Renal pelvis (tissue), 12 donors: Measurements from ENCODE around the gene NEU2. TPM values are rescaled to one million over a fixed set of nuclear protein-coding genes. Genes with fewer than 3 reads are reported as not detected.

Source experiments
- DNase-seq: peaks from one replicate; pipeline ENCODE4 v3.0.0-alpha.2; 2013
- long read RNA-seq, 16 experiments: transcript quantifications; one replicate each; lab custom pipeline, GENCODE V29; 2026
- polyA plus RNA-seq, 3 donors: library from polyadenylated mRNA; unstranded; fragments of 120-200 nt; gene quantifications; one replicate each; pipeline ENCODE4 v1.2.1, GENCODE V29; 2013; ENCODE audit not compliant: insufficient read length in 3 of 3

Gene NEU2
- polyA plus RNA-seq, result not detected
- long read RNA-seq, donor 1, result 0 reads
- long read RNA-seq, donor 2, result 0 reads
- long read RNA-seq, donor 3, result 0 reads
- long read RNA-seq, donor 4, result 0 reads
- long read RNA-seq, donor 5, result 0 reads
- long read RNA-seq, donor 6, result 0 reads
- long read RNA-seq, donor 7, result 0 reads
- long read RNA-seq, donor 8, result 0 reads
- long read RNA-seq, donor 9, result 0 reads
- long read RNA-seq, donor 10, result 0 reads
- long read RNA-seq, donor 11, result 0 reads
- long read RNA-seq, donor 12, result 0 reads
- long read RNA-seq, donor 13, result 0 reads
- long read RNA-seq, donor 14, result 0 reads
- long read RNA-seq, donor 15, result 0 reads
- long read RNA-seq, donor 16, result 0 reads

- DNase-seq, result no peak
Observed at GRCh38 chr2:233032551-233033320, at the start of gene NEU2. NEU2 (plus strand) TSS chr2:233032672; CDS start chr2:233032672, 0 bp downstream.

DNA sequence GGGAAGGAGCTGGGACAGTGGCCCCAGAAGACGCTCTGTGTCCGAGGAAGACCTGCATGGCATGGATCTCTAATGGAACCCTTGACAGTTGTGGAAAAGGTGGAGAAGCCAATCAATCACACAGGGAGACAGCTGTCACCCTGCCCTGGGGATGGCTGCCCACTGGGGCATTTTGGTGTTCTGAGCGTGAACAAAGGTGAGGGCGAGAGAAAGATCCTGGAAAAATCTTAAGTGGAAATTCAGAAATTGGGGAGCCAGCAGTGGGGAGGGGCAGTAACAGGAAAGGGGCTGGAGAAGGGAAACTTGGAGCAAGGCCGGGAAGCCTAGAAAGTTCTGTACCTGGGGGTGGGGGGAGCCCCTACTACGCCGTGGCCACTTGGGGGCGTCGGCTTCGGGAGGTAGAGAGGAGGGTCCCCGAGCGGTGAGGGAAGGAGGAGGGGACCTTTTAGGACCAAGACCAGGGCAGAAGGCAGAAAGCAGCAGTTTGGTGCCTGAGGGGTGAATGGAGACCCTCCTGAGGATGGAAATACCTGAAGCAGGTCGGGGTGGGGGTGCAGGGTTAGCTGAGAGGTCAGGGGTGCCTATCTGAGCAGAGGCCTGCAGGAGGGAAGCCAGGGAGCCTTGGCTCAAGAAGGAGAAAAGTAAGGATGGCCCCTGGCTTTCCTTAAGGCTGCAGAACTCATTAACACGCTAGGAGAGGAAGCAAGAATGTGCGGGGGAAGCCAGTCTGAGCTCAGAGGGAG, 49.4 kb upstream of the NEU2 start:
- no peak for DNase-seq

GRCh38 chr2:232983669-232984140, 48.8 kb upstream of the NEU2 start:
- DNase-seq, result no peak

DNA sequence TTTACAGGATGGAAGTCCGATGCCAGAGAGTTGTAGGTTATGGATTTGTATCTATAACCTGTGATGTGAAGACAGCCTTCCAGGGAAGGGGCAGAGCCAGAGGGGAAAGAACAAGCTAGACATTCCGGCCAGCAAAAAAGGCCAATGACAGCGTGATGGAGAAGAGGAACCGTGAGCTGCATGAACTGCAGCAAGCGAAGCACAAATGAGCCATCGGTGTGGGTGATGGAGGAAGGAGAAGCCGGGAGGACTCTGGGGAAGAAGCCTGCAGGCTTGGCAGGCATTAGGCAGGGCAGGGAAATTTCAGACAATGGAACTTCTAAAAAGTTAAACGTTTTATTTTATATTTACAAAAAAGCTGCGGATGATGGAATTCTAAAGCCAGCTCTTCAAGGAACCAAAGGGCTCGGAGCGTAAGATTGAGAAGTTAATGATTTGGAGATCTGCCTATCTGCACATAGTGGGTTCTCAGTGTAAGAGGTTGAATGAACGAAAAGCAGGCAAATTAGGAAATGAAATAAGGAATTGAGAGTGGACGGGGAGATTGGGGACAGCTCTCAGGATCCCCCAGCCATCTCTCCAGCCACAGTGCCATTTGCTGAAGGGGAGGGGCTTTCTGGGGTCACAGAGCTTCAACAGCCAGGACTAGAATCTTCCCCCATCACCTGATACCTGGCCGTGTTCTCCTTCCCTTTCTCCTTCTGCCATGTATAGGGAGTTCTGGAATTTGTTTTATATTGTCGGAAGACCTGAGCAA, 47.8 kb upstream of the NEU2 start:
- DNase-seq, result no peak

DNA sequence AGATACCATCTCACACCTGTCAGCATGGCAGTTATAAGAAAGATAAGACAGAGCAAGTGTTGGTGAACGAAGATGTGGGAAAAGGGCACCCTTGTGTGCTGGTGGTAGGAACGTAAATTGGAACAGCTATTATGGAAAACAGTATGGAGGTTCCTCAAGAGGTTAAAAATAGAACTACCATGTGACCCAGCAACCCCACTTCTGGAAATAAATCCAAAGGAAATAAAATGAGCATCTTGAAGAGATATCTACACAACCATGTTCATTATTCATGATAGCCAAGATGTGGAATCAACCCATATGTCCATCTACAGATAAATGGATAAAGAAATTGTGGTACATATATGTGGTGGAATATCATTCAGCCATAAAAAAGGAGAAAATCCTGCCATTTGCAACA, 46.3 kb upstream of the NEU2 start:
- no peak for DNase-seq

- no peak for DNase-seq
Observed at GRCh38 chr2:232993231-232993821, 39.1 kb upstream of the NEU2 start.

DNA sequence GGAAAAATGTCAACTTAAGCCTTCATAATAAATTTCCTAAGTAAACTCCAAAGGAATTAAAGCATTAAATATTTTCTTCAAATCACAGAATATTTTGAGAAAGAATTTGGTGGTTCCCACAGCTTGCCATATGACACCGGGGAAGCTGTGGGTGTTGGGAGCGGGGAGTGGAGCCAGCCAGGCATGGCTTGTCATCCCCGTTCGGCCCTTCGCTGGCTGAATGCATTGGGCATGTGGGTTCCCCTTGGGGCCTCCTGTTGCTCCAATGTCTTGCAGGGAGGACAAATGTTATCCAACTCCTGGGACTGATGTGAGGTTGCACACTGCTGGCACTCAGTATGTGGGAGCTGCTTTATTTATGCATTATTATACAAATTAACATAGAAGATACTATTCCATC, 38.0 kb upstream of the NEU2 start:
- DNase-seq, result no peak

GRCh38 chr2:232997749-232998665, 34.5 kb upstream of the NEU2 start:
- DNase-seq, result no peak

DNA sequence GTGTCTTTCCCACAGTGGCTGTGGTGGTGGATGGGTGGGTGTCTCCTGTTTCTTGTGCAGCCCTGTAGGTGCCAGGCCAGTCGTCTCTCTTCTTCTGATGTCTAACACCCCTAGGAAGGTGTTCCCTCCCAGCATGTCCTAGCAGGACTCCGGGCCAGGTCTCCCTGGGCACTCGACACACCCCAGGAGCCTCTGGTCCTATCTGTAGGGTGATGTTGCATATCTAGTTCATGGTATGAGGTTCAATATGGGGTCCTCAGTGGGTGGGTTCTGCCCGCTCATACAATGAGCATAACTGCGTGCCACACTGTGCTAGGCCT, 33.8 kb upstream of the NEU2 start:
- no peak for DNase-seq

- no peak for DNase-seq
Observed at GRCh38 chr2:232999354-232999753, 33.1 kb upstream of the NEU2 start.

DNA sequence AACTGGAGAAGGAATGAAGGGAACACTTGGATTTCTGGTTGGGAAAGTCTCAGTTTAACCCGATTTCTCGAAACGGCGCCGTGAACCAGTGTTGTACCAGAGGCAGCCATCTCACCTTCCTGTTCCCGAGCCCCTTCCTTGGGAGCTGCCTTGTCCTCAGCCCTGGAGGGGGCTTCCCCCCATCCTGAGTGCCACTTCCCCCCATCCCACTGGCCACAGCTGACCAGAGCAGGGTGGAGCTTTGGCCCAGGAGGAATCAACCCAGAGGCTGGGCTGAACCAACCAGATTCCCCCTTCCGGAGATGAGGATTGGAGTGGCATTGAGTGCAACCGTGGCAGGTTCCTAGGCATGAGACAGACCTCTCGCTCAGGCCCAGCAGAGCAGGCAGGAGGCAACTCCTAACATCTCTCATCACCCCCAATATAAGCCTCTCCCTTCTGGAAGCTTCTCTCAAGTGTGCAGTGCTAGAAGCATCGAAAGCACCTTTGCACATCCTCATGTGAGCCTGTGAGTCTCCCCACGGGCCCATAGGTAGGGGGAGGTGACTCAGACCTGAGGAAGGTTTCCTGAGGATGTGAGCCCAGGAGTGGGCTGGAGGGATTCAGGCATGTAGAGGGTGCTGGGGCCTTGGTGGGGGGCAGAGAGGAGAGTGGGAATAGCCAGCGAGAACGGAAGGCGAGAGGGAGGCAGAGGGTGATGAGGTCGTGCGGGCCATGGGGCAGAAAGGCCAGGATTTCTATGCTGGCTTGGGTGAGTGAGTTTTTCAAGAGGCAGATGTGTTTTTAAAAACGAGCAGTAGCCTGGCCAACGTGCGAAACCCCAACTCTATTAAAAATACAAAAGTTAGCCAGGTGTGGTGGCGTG, 31.4 kb upstream of the NEU2 start:
- DNase-seq, result no peak

DNA sequence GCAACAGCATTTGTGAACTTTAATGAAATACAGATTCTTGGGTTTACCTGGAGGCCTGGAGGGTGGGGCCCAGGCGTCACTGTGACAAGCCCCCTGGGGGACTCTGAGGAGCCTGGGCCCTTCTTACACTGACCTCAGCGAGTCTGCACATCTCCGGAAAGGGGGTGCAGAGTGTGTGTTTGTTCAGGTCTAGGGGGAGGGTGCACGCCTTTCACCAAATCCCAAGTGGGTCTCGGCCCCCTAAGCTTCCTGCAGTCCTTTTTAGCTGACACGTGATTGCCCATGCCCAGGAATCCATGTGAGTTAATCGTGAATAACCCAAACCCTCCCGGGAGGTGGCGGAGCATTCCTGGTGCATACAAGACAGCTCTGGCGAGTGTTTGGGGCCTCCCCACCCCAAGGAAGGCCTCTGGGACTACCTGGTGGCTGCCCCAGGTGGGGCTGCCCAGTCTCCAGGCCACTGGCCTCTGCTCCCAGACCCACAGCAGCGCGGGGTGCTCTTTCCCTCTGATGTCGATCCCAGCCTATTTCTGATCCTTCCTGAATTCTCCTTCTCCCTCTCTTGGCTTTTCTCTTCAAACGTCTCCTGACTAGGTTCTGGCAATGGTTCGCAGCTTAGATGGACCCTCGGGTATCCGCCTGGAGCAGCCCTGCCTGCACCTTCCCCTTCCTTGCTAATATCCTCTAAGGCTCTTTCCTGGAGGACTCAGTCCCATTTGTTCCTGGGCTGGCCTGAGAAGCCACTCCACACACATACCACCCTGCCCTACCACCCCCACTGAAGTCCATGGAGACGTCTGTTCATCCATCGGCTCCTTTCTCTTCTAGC, 29.4 kb upstream of the NEU2 start:
- no peak for DNase-seq

DNA sequence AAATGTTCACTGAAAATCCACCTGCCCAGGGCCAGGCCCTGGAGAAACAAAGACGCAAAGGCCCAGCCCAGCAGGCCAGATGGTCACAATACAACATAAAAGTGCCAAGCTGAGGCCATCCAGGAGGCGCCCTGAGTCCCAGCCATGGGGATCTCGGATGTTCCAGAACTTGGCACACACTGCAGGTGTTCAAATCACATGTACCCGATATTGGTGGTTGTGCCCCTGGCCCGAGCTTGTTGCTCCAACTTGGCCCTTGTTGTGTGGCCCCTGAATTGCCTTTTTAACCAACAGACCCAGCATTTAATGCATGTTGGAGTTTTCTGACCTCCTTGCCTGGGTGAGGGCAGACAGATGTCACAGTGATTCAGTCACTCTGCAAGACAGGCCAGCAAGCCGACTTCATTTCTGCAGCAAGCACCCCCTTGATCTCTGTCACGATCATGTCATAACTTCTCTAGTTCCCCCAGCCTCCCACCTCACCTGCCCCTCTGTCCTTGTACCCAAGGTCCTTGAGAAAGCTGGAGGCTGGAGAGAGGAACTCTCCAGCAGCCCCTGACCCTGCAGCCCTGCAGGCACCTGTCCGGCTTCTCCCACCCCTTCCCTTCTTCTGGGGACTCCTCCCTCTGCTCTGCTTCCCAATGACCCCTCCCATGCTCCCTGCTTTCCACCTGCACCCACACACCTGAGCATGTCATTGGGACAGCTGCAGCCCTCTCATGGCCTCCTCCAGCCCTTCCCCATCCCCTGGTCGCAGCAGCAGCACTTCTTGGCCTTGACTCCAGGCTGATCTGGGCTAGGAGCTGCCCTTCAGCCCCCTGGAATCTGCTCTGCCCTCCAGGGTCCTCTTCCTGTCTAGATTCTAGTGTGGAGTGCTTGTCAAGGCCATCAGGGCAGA, 28.6 kb upstream of the NEU2 start:
- no peak for DNase-seq

GRCh38 chr2:233005096-233005495, 27.4 kb upstream of the NEU2 start:
- DNase-seq, result no peak

DNA sequence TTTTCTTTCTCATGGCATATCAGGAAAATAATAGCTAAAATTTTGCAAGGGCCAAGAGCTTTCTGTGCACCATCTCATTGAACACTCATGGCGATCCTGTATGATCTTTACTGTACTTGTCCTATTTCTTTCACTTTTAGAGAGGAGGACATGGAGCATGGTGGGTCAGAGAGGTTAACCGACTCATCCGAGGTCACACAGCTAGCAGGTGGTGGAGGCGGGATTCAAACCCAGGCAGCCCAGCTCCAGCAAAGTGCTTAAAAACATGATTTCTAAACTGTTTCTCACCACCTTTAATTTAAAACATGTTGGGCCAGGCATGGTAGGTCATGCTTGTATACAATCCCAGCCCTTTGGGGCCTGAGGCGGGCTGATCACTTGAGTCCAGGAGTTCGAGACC, 25.8 kb upstream of the NEU2 start:
- DNase-seq, result no peak

DNA sequence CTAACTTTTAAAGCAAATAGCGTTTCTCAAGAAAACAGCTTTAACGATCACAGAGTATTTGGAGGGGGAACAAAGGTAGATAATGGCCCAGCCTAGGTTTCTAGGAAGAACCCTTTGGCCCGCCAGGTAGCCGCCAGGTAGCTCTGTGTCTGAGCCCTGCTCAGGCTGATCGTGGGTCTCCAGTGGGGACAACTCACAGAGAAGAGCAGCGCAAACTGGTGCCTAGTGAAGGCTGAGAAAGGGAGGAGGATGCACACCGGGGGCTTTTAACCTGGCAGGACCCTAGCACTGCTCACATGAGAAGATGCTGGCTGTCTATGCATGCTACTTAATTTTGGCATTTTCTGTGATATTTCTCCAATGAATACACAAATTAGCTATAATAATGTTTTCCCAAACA, 25.2 kb upstream of the NEU2 start:
- DNase-seq, result no peak

- no peak for DNase-seq
Observed at GRCh38 chr2:233007739-233008138, 24.7 kb upstream of the NEU2 start.
